ENCODE measurements around the gene PER2. TPM values are rescaled to one million over a fixed set of nuclear protein-coding genes. Genes with fewer than 3 reads are reported as not detected.

PER2 gene
- total and polyA plus RNA-seq, 10 of the 15 experiments (the other 5 are each of a cell fraction or from before 2014, with no cell fraction given) = 1.5 to 15.1 (median 4.6) TPM

DNA sequence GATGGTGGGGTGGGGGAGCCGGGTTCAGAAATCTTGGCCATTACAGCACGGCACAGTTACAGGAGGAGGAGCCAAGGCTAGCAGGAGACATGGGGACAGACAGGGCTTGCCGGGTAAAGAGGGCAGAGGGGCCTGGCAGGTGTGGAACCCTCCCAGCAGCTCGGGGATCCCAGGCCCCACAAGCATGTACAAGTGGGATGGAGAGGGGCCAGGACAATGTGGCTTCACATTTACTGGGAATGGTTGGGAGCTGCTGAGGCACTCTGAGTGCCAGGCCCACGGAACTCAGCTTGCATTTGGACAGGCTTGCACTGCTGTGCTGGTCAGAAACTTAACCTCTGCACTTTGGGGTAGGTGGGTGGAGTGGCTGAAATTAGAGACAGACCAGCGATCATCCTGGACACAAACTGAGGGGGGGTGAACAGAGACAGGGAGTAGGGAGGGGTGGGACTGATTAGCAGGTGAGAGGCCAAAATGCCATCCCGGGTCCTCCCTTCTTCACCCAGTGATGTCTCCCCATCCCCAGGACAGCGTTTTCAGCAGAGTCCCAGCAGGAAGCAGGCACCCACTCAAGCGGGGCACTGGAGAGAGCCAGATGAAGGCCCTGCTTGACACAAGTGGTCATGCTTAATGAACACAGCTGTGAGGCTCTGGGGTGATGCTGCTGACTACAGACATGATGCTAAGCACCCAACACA is 9.6 kb downstream of the PER2 start:
- ChIA-PET RAD21 (ENCODE audit: unreplicated experiment) (no interaction called here), CTCF (interaction anchor here (2.0 kb wide), 1 partner anchor 9 kb away, joined by 4 read pairs; no protein-coding TSS in a partner anchor), SMC1A (ENCODE audit: uncharacterized antibody, unreplicated experiment) (no interaction called here), POLR2A (no interaction called here)
- no peaks in the 10 kb centered on the region for H3K9me3 ChIP-seq (replicated peaks; ENCODE audit: control insufficient read depth, insufficient read depth, low read length)
- no peaks in the 10 kb centered on the region for H3K4me1 ChIP-seq (ENCODE audit: control insufficient read depth, insufficient read depth, low read length)
- no peak; the same call in 2 of the 3 replicates for ATAC-seq
- H3K79me2 ChIP-seq (ENCODE audit: control insufficient read depth, insufficient read depth, low read length) = peaks cover 10% of the 10 kb centered on the region
- H3K4me3 ChIP-seq = no peak overlapping the region
- 76% methylated on average over 9 of the region's 9 CpGs for WGBS (ENCODE audit: insufficient coverage, insufficient replicate concordance, low lambda C conversion rate, missing lambda C conversion rate)
- H3K27ac ChIP-seq (ENCODE audit: control insufficient read depth, insufficient read depth) = no peak overlapping the region
- H3K9ac ChIP-seq (ENCODE audit: control insufficient read depth, insufficient read depth, low read length) = no peak overlapping the region
- H2AFZ ChIP-seq (ENCODE audit: control insufficient read depth, low read depth, low read length) = no peak overlapping the region
- no peaks in the 10 kb centered on the region for H3K27me3 ChIP-seq (replicated peaks in 1 of 2; ENCODE audit: control insufficient read depth in 2 of 2, insufficient read depth in 2 of 2, low read length in 1 of 2)
- H3K4me2 ChIP-seq (ENCODE audit: control insufficient read depth, insufficient read depth) = no peak overlapping the region
- TF ChIP-seq DPF2 (IDR thresholded peaks at IDR 0.05) (no peak), JUND (IDR thresholded peaks at IDR 0.05; ENCODE audit: low read depth, low read length) (no peak), TARDBP (IDR thresholded peaks at IDR 0.05; ENCODE audit: borderline replicate concordance) (no peak), CBX5 (IDR thresholded peaks at IDR 0.05; ENCODE audit: low read depth) (no peak), RFX5 (IDR thresholded peaks at IDR 0.05; ENCODE audit: low read depth, low read length) (no peak), RBBP5 (conservative IDR thresholded peaks at IDR 0.05) (no peak), HCFC1 (IDR thresholded peaks at IDR 0.05; ENCODE audit: low read length) (no peak)
- TF ChIP-seq, protein P1, sequence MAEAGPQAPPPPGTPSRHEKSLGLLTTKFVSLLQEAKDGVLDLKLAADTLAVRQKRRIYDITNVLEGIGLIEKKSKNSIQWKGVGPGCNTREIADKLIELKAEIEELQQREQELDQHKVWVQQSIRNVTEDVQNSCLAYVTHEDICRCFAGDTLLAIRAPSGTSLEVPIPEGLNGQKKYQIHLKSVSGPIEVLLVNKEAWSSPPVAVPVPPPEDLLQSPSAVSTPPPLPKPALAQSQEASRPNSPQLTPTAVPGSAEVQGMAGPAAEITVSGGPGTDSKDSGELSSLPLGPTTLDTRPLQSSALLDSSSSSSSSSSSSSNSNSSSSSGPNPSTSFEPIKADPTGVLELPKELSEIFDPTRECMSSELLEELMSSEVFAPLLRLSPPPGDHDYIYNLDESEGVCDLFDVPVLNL (IDR thresholded peaks at IDR 0.05; ENCODE audit: low read depth, low read length) = no peak
- no peak for FAIRE-seq
- no peak for DNase-seq (ENCODE audit: low read depth, low spot score)
- in situ Hi-C loops (cut with MboI) (no loop called here), intact Hi-C loops (cut with micrococcal nuclease; ENCODE audit: unreplicated experiment) (no loop called here)
- peaks cover 15 to 19% of the 10 kb centered on the region in 2 experiments for H3K36me3 ChIP-seq (ENCODE audit: control insufficient read depth in 2 of 2, insufficient read depth in 2 of 2, low read length in 1 of 2)
- BruUV-seq (replicated peaks) = no TSS peak
- H4K20me1 ChIP-seq (ENCODE audit: control insufficient read depth, insufficient read depth) = no peaks in the 10 kb centered on the region

Data from GM12878 (cell line).